Measurements from ENCODE around the gene FAM107B. TPM values are rescaled to one million over a fixed set of nuclear protein-coding genes. Genes with fewer than 3 reads are reported as not detected.

The FAM107B gene
- total and polyA plus RNA-seq, 2 experiments from 2014 or later = 11.0 to 17.6 TPM

DNA sequence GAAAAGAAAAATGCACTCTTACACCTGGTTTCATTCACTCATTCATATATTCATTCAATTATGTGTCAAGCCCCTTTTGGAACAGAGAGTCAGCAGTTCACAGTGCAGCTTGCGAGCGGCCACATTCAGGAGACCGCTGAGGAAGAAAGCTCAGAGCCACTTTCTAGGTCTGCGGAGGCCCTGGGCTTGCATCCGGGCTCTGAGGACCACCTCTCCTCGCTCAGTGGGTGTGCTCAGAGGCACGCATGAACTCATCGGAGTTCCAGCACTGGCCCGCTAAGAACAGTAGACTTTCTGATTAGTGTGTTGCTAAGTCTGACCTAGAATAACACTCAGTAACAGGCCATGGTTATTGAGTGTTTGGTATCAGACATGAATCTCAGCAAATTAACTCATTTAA lies 1.8 kb upstream of the FAM107B start:
- no peaks in the 10 kb centered on the region for H3K79me2 ChIP-seq (replicated peaks; ENCODE audit: insufficient read depth)
- 0 out of 2 replicates have a peak overlapping the region, but pooled peaks have one; percentile 56 for H2AFZ ChIP-seq
- peaks cover 7% of the 10 kb centered on the region for H3K27me3 Mint-ChIP-seq (ENCODE audit: insufficient read depth, low read depth, poor library complexity)

More for the DNA sequence above, 1.8 kb upstream of the FAM107B start:
- no peak for TF ChIP-seq ETS1 (IDR thresholded peaks at IDR 0.05)
- TF ChIP-seq STAT1 (IDR thresholded peaks at IDR 0.05; ENCODE audit: unreplicated experiment) = no peak
- TF ChIP-seq ZNF331 (CRISPR knock-in tag; IDR thresholded peaks at IDR 0.05; ENCODE audit: low read depth) = no peak
- no peak for TF ChIP-seq NANOG (IDR thresholded peaks at IDR 0.05; ENCODE audit: borderline replicate concordance)
- TF ChIP-seq JUNB (IDR thresholded peaks at IDR 0.05; ENCODE audit: unreplicated experiment) = no peak
- TF ChIP-seq ZNF462 (CRISPR knock-in tag; IDR thresholded peaks at IDR 0.05) = no peak
- no peak for TF ChIP-seq EZH2phosphoT487 (IDR thresholded peaks at IDR 0.05; ENCODE audit: unreplicated experiment)
- no peak for TF ChIP-seq REST (IDR thresholded peaks at IDR 0.05; ENCODE audit: unreplicated experiment)
- no peak for TF ChIP-seq CREB1 (CRISPR knock-in tag; IDR thresholded peaks at IDR 0.05; ENCODE audit: low read depth)
- no peak for TF ChIP-seq POLR2AphosphoS5 (IDR thresholded peaks at IDR 0.05; ENCODE audit: low read depth)
- TF ChIP-seq ZNF114 (CRISPR knock-in tag; IDR thresholded peaks at IDR 0.05) = no peak
- no peak for TF ChIP-seq EZH2 (IDR thresholded peaks at IDR 0.05; ENCODE audit: low read depth, unreplicated experiment)
- TF ChIP-seq CTCF (conservative IDR thresholded peaks at IDR 0.05; ENCODE audit: low read depth in 2 of 2) = no peak
- 0 out of 3 replicates have a peak, but pooled peaks cover 3% of the 10 kb centered on the region for H3K4me1 Mint-ChIP-seq
- no peaks in the 10 kb centered on the region for H3K4me1 ChIP-seq (ENCODE audit: insufficient read depth)
- no peak overlapping the region for H3K4me2 ChIP-seq
- H3K4me3 Mint-ChIP-seq = no peak overlapping the region
- H3K27ac ChIP-seq (ENCODE audit: low read depth) = no peak overlapping the region
- no peaks in the 10 kb centered on the region for H3K36me3 ChIP-seq (ENCODE audit: insufficient read depth)
- no peaks in the 10 kb centered on the region for H4K20me1 ChIP-seq (replicated peaks; ENCODE audit: insufficient read depth)
- DNase-seq (ENCODE audit: low spot score) = no peak
- H3F3A ChIP-seq (replicated peaks; ENCODE audit: low read depth) = no peaks in the 10 kb centered on the region
- H3K27ac Mint-ChIP-seq = no peak overlapping the region
- ATAC-seq = no peak
- H3K4me3 ChIP-seq = no peak overlapping the region
- no peaks in the 10 kb centered on the region for H3K9me3 Mint-ChIP-seq
- no peaks in the 10 kb centered on the region for H3K36me3 Mint-ChIP-seq (ENCODE audit: low read depth)
- H3K27me3 ChIP-seq (ENCODE audit: insufficient read depth) = no peaks in the 10 kb centered on the region
- H3K9me2 ChIP-seq (ENCODE audit: insufficient read depth) = no peaks in the 10 kb centered on the region

Measured in GM23338 (cell line).